GM21423 (cell line): ENCODE measurements around the gene ZNF423.

ENCODE experiments used
- ATAC-seq: cut with Tn5 transposase; IDR thresholded peaks from one replicate; pipeline ENCODE4 v1.9.1; 2021; ENCODE audit warnings: mild to moderate bottlenecking, moderate library complexity; ENCODE audit not compliant: unreplicated experiment

The ZNF423 gene

DNA sequence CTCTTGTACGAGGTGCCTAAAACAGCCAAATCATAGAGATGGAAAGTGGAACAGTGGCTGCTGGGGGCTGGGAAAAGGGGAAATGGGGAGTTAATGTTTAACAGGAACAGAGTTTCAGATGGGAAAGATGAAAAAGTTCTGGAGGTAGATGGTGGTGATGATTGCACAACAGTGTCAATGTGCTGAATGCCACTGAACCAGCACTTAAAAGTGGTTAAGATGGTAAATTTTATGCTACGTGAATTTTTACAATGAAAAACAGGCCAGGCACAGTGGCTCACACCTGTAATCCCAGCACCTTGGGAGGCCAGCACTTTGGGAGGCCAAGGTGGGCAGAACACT is 351.9 kb downstream of the ZNF423 start:
- no peak for ATAC-seq

- peak; percentile 84 for ATAC-seq
Observed at GRCh38 chr16:49503256-49504022, 352.5 kb downstream of the ZNF423 start.

- no peak for ATAC-seq
Observed at GRCh38 chr16:49502136-49502881, 353.6 kb downstream of the ZNF423 start.

- no peak for ATAC-seq
Observed at GRCh38 chr16:49499869-49500610, 355.9 kb downstream of the ZNF423 start.

DNA sequence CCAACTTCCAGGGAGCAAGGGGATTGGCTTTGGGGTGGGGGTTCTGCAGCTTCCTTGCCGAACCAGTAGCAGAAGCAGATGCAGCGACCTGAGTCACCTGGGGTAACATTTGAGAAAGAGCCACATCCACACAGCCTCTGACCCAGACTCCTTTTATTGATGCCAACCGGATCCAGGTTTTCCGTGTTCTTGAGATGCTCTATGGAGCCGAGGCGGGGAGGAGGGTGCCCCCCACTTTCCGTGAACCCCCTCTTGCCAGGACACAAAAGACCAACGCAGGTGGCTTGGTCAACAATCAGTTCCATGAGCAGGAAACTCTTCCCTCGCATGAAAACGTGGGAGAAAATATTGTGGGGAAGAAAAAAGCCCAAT is 356.5 kb downstream of the ZNF423 start:
- no peak for ATAC-seq

GRCh38 chr16:49498666-49499413 is 357.1 kb downstream of the ZNF423 start:
- ATAC-seq, result no peak

DNA sequence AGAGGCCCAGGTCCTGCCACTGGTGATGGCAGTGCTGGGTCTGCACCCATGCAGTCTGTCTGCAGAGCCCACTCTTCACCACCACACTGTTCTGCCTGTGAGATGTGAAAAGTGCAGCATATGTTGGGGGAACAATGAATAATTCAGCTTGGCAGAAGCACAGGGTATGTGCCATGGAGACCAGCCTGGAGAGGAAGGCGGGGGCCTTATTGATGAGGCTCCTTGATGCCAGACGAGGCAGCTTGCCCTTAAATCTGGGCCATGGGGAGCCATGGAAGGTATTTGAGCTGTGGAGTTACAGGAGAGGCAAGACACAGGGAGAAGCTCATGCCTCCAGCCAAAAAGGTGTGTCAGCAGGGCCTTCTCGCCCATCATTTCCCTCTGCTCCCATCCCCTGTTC is 357.6 kb downstream of the ZNF423 start:
- no peak for ATAC-seq

DNA sequence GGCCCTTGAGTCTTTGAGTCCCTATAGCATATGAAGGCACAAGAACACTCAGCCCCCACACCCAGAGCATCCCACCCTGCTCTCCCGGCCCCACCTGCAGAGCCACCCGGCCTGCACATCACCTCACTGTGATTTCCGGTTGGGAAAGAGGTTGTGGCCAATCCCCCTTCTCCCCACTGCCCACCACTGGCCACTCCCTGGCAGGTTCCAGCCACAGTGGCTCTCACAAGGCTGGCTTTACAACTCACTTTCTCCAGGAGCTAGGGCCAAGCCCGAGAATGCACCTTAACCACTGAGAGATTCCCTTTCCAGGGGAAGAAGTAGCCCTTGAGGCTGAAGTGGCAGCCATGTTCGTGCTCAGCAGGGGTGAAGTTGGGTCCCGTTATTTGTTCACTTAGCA is 358.4 kb downstream of the ZNF423 start:
- no peak for ATAC-seq

DNA sequence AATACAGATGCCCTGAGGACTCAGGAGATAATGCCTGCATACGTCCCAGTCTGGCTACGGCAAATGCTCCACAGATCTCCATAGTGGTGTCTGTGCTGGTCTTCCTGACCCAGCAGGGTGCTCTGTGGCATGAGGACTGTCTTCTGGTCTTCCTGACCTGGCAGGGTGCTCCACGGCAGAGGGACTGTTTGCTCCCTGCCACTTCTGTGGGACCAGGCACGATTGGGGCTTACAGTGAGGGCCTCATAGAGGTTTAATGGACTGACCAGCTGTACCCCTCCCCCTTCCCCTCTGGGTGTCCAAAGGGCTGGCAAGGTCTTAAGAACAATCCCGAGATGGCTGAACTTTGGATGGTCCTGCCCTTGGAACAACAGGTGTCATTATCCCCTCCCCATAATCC is 359.3 kb downstream of the ZNF423 start:
- ATAC-seq, result no peak

DNA sequence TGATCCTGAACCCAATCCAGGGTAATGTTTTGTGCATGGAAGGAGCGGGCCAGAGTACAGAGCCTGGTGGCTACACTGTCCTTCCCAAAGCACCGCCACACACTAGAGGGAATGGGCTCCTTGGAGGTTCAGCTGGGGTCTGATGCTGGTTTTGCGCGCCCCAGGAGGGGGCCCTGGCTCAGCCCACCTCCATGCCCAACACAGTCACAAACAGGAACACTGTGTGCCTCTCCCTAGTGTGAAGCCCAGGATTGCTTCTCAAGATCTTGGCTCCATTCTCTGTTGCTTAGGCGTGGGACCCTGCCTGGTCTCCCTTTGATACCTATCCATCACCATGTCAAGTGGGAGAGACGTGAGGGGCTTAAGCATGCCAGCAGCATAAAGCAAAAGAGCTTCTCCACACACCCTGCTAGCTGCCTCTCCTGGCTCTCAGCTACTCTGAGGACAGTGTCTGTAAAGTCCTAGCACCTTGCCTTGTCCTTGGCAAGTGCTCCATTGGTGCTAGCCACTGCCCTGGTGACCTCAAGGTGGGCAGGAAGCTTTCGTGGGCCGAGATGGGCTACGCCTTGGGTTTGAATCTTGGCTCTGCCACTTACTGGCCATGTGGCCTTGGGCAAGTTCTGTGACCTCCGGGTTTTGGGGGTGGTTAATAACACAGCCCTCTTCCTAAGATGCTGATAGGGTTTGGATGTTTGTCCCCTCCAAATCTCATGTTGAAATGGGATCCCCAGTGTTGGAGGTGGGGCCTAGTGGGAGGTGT is 360.1 kb downstream of the ZNF423 start:
- ATAC-seq, result no peak

- ATAC-seq, result no peak
Observed at GRCh38 chr16:49494891-49495566, 360.9 kb downstream of the ZNF423 start.

GRCh38 chr16:49494474-49494873 is 361.4 kb downstream of the ZNF423 start:
- ATAC-seq, result no peak

GRCh38 chr16:49493836-49494235 is 362.1 kb downstream of the ZNF423 start:
- ATAC-seq, result no peak

DNA sequence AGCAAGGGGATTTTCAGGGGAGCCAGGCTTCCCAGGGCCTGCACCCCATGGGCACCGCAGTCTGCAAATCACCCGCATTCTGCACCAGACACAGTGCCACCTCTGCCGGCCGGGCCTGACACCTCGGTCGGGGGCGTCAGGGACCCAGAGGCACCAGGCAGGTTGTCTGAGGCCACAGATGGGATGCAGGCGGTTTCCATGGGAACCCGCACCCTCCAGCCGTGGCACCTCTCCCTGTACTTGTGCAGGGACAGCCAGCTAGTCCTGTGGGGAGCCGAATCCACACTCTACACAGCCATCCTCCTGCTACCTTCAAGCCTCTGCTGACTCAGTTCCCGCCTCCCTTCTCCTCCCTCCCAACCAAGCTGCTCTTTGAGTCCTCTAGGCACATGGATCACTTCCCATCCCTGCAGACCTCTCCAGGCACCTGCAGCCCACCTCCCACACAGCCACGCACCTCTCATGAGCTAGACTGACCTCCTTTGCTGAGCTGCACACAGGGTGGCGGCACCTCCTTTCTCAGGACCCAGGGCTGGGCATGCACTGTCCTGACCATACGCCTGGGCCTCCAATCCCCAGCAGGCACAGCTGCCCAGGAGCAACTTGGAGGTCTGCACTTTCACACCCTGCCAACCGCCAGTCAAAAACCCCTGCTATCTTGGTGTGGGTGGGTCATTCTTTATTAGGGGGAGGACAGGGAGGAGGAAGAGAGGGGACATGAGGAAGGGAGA is 362.9 kb downstream of the ZNF423 start:
- ATAC-seq, result no peak

- peak; percentile 58 for ATAC-seq
Observed at GRCh38 chr16:49491771-49492761, 363.8 kb downstream of the ZNF423 start.

DNA sequence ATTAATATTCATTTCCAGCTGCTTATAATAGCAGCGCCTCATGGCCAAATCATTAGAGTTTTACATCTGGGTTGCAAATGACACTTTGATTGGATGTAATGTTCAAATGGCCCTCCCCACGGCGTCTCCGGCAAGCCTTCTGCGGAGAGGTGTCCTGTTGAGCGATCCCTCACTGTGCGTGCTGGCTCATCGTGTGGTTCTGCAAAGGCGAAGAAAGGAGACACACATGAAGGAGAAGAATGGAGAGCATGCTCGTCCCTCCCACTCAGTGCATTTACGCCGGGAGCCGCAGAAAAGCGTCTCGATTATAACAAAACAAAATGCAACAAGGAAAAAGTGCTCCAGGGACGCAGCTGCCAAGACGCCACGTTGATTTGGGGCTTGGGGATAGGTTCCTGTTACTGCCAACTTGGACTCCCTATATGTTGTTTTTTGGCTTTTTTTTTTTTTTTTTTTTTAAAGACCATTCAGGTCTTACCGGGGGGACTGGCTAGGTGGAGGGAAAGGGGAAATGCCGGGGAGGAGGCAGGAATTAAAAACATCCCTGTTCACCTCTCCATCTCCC is 364.7 kb downstream of the ZNF423 start:
- ATAC-seq, result no peak

GRCh38 chr16:49490321-49490705 is 365.6 kb downstream of the ZNF423 start:
- no peak for ATAC-seq
